NCI-H2107 (cell line): Measurements from ENCODE around the gene NAT8L.
"Not testable (repeated sequence)": the region's sequence is repeated elsewhere in the genome, so short reads cannot be mapped to it uniquely, and the experiment has no call there.

Experiments
- DNase-seq: peaks from one replicate; lab custom pipeline; 2025; lab: John Stamatoyannopoulos, UW

The NAT8L gene, protein sequence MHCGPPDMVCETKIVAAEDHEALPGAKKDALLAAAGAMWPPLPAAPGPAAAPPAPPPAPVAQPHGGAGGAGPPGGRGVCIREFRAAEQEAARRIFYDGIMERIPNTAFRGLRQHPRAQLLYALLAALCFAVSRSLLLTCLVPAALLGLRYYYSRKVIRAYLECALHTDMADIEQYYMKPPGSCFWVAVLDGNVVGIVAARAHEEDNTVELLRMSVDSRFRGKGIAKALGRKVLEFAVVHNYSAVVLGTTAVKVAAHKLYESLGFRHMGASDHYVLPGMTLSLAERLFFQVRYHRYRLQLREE

GRCh38 chr4:2059046-2059725, at the start of gene NAT8L:
NAT8L (plus strand) TSS chr4:2059327; CDS start chr4:2059512, 185 bp downstream.
- no peak for DNase-seq

- no peak for DNase-seq
Observed at GRCh38 chr4:2009651-2010233, 49.4 kb upstream of the NAT8L start.

- no peak for DNase-seq
Observed at GRCh38 chr4:2011583-2011982, 47.5 kb upstream of the NAT8L start.

DNA sequence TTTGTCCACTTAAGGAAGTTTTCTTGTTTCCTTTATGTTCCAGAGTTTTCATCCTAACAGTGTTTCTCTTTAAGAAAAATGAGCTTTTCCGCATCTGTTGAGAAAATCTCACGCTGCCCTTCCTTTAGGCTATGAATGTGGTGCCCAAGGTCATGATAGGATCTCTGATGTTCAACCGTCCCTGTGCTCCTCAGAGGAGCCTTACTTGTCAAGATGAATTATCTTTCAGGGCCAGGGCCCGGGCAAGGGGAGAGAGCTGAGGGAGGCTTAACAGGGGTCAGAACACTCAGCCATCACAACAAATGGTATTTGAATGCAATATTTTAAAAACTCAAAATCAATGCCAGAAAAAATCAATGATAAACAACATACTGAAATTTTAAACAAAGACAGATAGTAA, 44.1 kb upstream of the NAT8L start:
- no peak for DNase-seq

GRCh38 chr4:2021358-2022018, 37.6 kb upstream of the NAT8L start:
- not testable (repeated sequence) for DNase-seq

GRCh38 chr4:2024683-2025082, 34.4 kb upstream of the NAT8L start:
- DNase-seq, result no peak

DNA sequence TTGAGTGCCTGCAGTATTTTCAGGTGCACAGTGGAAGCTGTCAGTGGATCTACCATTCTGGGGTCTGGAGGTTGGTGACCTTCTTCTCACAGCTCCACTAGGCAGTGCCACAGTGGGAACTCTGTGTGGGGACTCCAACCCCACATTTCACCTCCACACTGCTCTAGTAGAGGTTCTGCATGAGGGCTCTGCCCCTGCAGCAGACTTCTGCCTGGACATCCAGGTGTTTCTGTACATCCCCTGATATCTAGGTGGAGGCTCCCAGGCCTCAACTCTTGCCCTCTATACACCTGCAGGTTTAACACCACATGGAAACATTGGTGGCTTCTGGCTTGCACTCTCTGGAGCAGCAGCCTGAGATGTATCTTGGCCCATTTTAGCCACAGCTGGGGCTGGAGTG, 33.3 kb upstream of the NAT8L start:
- no peak for DNase-seq

DNA sequence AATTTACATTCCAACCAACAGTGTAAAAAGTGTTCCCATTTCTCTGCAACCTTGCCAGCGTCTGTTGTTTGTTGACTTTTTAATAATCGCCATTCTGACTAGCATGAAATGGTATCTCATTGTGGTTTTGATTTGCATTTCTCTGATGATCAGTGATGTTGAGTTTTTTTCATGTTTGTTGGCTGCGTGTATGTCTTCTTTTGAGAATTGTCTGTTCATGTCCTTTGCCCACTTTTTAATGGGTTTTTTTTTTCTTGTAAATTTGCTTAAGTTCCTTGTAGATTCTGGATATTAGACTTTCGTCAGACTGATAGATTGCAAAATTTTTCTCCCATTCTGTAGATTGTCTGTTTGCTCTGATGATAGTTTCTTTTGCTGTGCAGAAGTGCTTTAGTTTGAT, 32.0 kb upstream of the NAT8L start:
- DNase-seq, result not testable (repeated sequence)

GRCh38 chr4:2031161-2031560, 28.0 kb upstream of the NAT8L start:
- DNase-seq, result not testable (repeated sequence)

- DNase-seq, result no peak
Observed at GRCh38 chr4:2036327-2036726, 22.8 kb upstream of the NAT8L start.

DNA sequence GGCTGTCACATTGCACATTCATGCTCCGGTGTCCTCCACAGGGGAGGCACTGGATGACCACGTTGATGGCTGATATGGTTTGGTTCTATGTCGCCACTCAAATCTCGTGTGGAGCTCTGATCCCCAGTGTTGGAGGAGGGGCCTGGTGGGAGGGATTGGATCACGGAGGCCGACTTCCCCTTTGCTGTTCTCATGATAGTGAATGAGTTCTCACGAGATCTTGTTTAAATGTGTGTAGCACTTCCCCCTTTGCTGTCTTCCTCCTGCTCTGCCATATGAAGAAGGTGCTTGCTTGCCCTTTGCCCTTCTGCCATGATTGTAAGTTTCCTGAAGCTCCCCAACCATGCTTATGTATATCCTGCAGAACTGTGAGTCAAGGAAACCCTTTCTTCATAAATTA, 22.3 kb upstream of the NAT8L start:
- DNase-seq, result no peak

DNA sequence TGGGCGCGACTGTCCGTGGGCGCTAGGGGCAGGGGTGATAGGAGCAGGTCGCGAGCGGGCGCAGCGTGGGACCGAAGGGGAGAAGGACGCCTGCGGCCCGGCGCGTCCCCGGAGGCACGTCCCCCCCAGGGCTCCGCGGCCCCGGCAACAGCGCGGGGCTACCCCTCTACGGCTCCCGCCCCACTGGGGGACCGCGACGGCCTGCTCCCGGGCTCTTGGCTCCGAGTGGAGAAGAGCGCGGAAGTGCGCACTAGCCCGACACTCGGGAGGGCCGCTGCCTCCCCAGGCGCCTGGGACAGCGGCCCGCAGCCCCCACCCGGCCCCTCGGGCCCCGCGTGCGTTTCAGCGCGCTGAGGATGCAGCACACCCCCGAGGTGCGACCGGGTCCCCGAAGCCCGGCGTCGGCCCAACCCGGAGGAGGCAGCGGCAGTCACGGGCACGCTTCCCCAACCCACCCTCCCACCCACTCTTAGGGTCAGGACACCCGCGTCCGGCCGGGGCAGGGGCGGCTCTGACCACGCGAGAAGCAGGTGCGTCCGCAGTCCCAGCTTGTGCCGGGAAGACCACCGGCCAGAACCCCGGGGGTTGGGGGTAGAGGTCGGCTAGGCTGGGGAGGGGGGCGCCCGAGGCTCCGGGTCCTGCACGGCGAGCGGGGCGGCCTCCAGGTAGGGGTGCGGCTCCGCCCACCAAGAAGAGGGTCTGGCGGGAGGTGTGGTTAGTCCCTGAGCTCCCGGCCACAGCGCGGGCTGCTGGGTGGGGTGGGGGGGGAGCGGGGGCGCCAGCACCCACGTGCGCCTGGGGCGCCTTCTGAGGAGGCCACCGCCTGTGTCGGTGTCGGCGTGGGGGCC, 18.5 kb upstream of the NAT8L start:
- DNase-seq, result no peak

DNA sequence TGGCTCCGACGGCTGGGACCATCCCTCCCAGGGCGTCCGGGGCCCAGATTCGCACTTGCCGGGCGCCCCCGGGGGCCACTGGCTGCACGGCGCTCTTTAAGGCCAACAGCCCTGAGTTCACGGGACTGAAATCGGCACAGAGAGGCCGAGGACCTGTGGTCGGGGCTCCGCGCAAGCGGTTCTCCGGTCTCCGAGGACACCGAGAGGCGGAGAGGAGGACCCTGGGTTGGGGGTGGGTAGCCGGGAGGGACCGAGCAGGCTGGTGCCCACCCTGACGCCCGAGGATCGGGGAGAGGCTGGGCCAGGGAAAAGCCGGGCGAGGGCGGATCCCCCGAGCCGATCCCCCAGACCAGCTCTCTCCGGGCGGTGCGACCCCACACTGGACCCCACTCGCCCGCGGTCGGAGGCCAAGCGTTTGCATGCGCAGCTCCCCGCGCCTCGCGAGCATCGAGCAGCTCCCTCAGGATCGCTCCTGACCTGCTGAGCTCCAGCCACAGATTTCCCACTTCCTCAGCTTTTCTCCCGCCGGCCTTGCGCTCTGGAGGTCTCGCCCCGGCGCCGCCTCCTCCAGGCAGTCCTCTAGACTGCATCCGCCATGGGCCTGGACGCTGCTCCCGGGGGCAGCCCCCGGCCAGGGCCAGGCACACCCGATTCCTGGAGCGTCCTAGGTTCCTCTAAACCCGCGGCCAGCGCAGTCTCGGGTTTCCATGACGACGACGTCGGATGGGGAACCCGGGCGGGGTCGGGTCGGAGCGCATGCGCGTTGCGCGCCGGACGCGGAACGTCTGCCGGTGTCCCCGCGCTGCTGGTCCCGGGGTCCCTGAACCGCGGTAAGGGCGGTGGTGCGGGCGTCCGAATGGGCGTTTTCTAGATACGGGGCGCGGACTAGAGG, 17.6 kb upstream of the NAT8L start:
- DNase-seq, result no peak

GRCh38 chr4:2042204-2042946, 16.8 kb upstream of the NAT8L start:
- DNase-seq, result no peak

DNA sequence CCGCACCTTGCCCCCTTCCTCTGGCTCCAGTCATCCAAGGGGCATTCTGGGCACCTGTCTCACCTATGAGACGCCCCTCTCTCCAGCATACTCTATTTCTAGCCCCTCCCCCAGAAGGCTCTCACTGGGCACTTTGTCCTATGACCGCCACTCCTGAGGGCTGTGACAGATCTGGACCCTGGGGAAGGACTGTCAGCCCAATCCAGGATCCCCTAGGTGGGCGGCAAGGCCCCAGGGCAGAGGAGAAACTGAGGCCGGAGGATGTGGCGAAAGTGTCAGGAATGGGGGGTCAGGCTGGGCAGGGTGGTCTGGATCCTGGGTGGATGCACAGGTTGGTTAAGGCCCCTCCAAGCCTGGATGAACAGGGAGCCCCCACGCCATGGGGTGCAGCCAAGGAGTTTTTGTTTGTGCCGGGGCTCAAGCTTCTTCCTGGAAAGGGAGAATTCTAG, 16.2 kb upstream of the NAT8L start:
- no peak for DNase-seq

- no peak for DNase-seq
Observed at GRCh38 chr4:2043396-2044118, 15.6 kb upstream of the NAT8L start.

DNA sequence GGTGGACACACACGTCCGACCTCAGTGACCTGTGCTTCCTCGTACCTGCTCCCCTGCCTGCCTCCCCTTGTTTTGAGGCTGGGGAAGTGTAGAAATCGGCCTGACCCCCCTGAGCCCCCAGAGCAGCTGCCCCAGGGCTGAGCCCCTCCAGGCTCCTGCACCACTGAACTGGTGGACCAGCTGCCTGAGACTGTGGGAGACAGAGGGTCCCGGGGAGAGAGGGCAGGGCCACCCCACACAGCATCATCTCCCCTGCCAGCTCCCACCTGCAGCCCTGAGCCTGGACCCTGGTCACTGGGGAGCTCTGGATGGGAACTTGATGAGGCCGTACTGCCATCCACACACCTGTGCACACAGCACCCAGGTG, 15.0 kb upstream of the NAT8L start:
- no peak for DNase-seq

DNA sequence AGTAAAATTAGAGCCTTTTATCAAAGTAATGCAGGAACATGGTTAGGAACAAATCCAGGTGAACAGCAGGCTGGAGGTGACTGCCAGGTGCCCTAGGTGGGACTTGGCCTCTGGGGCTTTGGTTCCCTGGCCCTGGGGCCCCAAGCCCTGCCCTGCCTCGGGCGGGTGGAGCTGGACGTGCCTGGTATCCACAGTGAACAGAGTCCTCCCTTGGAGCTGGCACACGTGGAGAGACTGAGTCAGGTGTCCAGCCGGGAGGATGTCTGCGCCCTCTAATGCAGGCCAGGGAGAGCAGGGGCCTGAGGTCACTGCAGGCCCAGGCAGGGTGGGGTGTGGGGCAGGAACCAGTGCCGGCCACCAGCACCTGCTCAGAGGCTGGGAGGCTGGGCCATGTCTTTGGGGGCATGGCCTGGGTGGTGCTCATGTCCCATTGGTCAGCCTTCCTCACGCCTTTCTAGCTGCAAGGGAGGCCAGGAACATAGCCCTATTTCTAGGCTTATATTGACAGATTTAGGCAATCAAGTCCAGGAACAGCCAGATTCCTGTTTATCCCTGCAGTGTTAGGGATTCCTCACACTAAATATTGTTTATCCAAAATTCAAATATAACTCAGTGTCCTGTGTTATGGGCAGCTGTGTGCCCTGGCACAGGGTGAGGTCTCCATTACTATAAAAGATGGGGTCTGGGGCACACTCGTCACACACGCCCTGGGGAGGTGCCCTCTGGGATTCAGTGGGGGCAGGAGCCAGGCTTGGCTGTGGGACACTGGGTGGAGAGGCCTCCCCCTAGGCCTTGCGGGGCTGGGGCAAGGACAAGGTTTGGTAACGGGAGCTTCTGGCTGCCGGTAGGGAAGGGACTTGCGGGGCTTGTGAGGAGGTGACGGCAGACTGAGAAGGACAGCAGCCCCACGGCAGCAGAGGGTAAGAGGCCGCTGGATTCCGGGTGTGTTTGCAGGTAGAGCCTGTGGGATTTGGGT, 14.3 kb upstream of the NAT8L start:
- no peak for DNase-seq
